OCI-LY7 (cell line): ENCODE measurements around the gene MAN1B1. TPM values are rescaled to one million over a fixed set of nuclear protein-coding genes. Genes with fewer than 3 reads are reported as not detected.

ENCODE experiments used
- BruUV-seq: library from RNA; stranded (reverse); fragments of 400-500 nt; replicated peaks from 2 replicates; lab custom pipeline; 2021; lab: Mats Ljungman, UMichigan
- CTCF ChIA-PET: fragments of 300-600 bp; sonication (Branson Sonifier 250); formaldehyde crosslinking; loops from one replicate; lab custom pipeline; 2022; ENCODE audit warnings: antibody characterized with exemption; ENCODE audit not compliant: unreplicated experiment; lab: Charles Lee
- POLR2A ChIA-PET: fragments of 300-600 bp; sonication (Branson Sonifier 250); formaldehyde crosslinking; loops from one replicate; lab custom pipeline; 2022; ENCODE audit warnings: antibody characterized with exemption; lab: Charles Lee
- DNase-seq: peaks from one replicate; pipeline ENCODE4 v3.0.0-alpha.2; 2015; ENCODE audit warnings: low spot score
- H2AFZ ChIP-seq: fragments of 200-600 bp; sonication (generic), shearing (Covaris generic); 2 replicates; pipeline ENCODE4 v1.6.1; 2014; ENCODE audit warnings: mild to moderate bottlenecking, antibody characterized with exemption, low read length, moderate library complexity
- H3K27ac ChIP-seq: fragments of 200-600 bp; sonication (generic); 2 replicates; pipeline ENCODE4 v1.5.1; 2014; ENCODE audit warnings: mixed run types, low read depth, mild to moderate bottlenecking, moderate library complexity, low read length, inconsistent platforms; ENCODE audit not compliant: poor library complexity, severe bottlenecking
- H3K36me3 ChIP-seq: fragments of 200-600 bp; sonication (generic); 2 replicates; pipeline ENCODE4 v1.6.1; 2014; ENCODE audit warnings: mild to moderate bottlenecking, antibody characterized with exemption, low read length, moderate library complexity, mixed read lengths; ENCODE audit not compliant: insufficient read depth
- H3K4me1 ChIP-seq: fragments of 200-600 bp; sonication (generic); 2 replicates; pipeline ENCODE4 v1.5.1; 2014; ENCODE audit warnings: mild to moderate bottlenecking, low read length; ENCODE audit not compliant: insufficient read depth, poor library complexity, severe bottlenecking
- H3K4me2 ChIP-seq: fragments of 200-600 bp; sonication (generic); 2 replicates; pipeline ENCODE4 v1.6.1; 2014; ENCODE audit warnings: mild to moderate bottlenecking, low read length
- H3K4me3 ChIP-seq: fragments of 200-600 bp; sonication (generic); 2 replicates; pipeline ENCODE4 v1.5.1; 2014; ENCODE audit warnings: mild to moderate bottlenecking, low read depth, low read length; ENCODE audit not compliant: poor library complexity, severe bottlenecking
- H3K79me2 ChIP-seq: fragments of 200-600 bp; sonication (generic); 2 replicates; pipeline ENCODE4 v1.6.1; 2016; ENCODE audit warnings: low read depth, mild to moderate bottlenecking, low read length, moderate library complexity, mixed read lengths; ENCODE audit not compliant: insufficient read depth
- H3K9me2 ChIP-seq: fragments of 200-600 bp; sonication (generic); 2 replicates; pipeline ENCODE4 v1.6.1; 2016; ENCODE audit warnings: mild to moderate bottlenecking, low read length, mixed read lengths; ENCODE audit not compliant: insufficient read depth
- H3K9me3 ChIP-seq: fragments of 200-600 bp; sonication (generic); 2 replicates; pipeline ENCODE4 v1.6.1; 2014; ENCODE audit warnings: mild to moderate bottlenecking, mixed run types, low read length, mixed read lengths
- H4K20me1 ChIP-seq: fragments of 200-600 bp; sonication (generic); 2 replicates; pipeline ENCODE4 v1.6.1; 2014; ENCODE audit warnings: mild to moderate bottlenecking, antibody characterized with exemption, low read length, moderate library complexity, mixed read lengths; ENCODE audit not compliant: insufficient read depth
- EZH2phosphoT487 ChIP-seq: fragments of 200-600 bp; sonication (generic); IDR thresholded peaks from 2 replicates; pipeline ENCODE4 v1.6.1; 2018; ENCODE audit warnings: low read depth, borderline replicate concordance, mild to moderate bottlenecking, mixed run types, antibody characterized with exemption, low read length, moderate library complexity, mixed read lengths
- intact Hi-C: fragments of 100-400 bp; cut with micrococcal nuclease; formaldehyde crosslinking; loops from one replicate; pipeline ENCODE4 v1.10.0; 2022; ENCODE audit not compliant: unreplicated experiment
- total RNA-seq, 2 experiments: library from RNA; depleted of rRNA in 1 of 2; stranded (reverse); fragments of >200 nt in 1 of 2; shearing (Covaris generic) in 1 of 2; gene quantifications; 2 replicates each; pipeline ENCODE4 v1.2.3, GENCODE V29; 2014 to 2022
- TF ChIP-seq, protein P1 (sequence below): fragments of 200-600 bp; sonication (generic); conservative IDR thresholded peaks from 2 replicates; pipeline ENCODE4 v1.5.1; 2014; ENCODE audit warnings: mild to moderate bottlenecking, antibody characterized with exemption, low read length, moderate library complexity, mixed read lengths

Gene MAN1B1
- total RNA-seq, 2 experiments from 2014 or later = 32.7 to 43.4 TPM

DNA sequence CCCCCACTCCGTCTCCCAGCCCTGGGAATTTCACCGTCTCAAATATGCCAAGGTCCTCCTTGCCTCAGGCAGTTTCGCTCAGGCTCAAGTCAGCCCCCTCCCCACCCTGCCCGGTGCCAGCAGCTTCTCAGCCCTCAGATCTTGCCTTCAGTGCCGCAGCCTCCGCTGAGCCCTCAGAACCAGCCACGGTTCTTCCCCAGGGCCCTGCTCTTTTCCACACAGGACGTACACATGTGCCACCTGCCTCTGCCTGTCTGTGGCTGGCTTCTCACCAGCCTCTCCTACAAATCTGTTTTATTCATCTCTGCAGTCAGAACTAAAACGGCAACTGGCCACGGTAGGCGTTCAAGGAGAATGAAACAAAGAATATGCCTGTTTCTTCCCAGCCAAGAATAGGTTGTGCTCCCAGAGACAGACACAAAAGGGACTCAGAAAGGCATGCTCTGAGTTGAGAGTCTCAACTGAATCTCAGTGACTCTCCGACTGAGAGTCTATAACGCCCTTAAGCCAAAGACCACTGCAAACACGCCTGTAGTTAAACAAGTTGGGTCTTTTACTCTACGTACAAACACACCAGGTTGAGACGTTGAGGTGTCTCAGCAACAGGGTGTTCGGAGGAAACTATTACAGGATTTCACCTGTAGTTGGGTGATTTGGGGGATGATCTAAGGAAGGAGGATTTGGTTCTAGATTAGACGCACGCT, 41.5 kb downstream of the MAN1B1 start:
- Histone ChIP-seq H3K4me1 (peaks cover 46% of the 10 kb centered on the region), H2AFZ (no peak overlapping the region; the same call in 1 of the 2 replicates), H3K79me2 (peaks cover 63% of the 10 kb centered on the region; the same call in 1 of the 2 replicates), H3K4me3 (peak overlapping the region; percentile 94), H3K27ac (peak overlapping the region; percentile 92), H3K9me2 (no peaks in the 10 kb centered on the region), H3K9me3 (no peaks in the 10 kb centered on the region), H3K4me2 (peak overlapping the region; percentile 96), H4K20me1 (no peaks in the 10 kb centered on the region), H3K36me3 (peaks cover 6% of the 10 kb centered on the region)
- TSS peak; percentile 77 for BruUV-seq
- ChIA-PET CTCF (no interaction called here), POLR2A (interaction anchor here (0.6 to 3.4 kb wide), 5 partner anchors 10 to 550 kb away, joined by 3 to 52 read pairs (median 7); no protein-coding TSS in a partner anchor)
- peak; percentile 65 for DNase-seq
- TF ChIP-seq, protein P1, sequence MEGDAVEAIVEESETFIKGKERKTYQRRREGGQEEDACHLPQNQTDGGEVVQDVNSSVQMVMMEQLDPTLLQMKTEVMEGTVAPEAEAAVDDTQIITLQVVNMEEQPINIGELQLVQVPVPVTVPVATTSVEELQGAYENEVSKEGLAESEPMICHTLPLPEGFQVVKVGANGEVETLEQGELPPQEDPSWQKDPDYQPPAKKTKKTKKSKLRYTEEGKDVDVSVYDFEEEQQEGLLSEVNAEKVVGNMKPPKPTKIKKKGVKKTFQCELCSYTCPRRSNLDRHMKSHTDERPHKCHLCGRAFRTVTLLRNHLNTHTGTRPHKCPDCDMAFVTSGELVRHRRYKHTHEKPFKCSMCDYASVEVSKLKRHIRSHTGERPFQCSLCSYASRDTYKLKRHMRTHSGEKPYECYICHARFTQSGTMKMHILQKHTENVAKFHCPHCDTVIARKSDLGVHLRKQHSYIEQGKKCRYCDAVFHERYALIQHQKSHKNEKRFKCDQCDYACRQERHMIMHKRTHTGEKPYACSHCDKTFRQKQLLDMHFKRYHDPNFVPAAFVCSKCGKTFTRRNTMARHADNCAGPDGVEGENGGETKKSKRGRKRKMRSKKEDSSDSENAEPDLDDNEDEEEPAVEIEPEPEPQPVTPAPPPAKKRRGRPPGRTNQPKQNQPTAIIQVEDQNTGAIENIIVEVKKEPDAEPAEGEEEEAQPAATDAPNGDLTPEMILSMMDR = no peak
- TF ChIP-seq EZH2phosphoT487 = no peak
- intact Hi-C loops = no loop called here

DNA sequence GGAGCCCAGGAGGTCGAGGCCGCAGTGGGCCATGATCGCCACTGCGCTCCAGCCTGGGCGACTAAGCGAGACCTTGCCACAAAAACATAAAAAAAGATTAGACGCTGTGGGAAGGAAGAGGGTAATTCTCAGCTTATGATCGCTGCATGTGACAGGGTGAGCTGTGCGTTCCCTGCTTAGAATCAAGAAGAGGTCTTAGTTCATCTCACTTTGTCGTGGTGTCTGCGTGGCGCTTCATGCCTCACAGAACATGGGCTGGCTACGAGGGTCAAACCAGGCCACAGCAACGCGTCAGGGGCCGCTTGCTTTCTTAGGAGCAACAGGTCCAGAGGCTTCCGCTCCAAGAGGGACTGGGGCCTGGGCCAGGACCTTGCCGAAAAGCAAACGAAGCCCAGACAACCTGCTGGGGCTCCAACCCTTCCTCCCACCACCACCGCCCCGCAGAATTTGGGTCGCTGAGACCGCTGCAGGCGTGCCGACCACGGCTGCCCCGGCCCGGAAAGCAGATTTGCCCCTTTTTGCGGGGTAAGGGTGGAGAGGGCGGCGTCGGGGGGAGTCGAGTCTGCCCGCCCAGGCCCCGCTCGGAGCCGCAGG, 42.2 kb downstream of the MAN1B1 start:
- Histone ChIP-seq H3K9me3 (no peaks in the 10 kb centered on the region), H3K27ac (peak overlapping the region; percentile 92), H3K4me2 (peak overlapping the region; percentile 96), H3K9me2 (no peaks in the 10 kb centered on the region), H3K36me3 (peaks cover 6% of the 10 kb centered on the region), H3K4me1 (peaks cover 40% of the 10 kb centered on the region), H4K20me1 (no peaks in the 10 kb centered on the region), H2AFZ (peak overlapping the region; percentile 31; the same call in 1 of the 2 replicates), H3K79me2 (peaks cover 60% of the 10 kb centered on the region; the same call in 1 of the 2 replicates), H3K4me3 (peak overlapping the region; percentile 94)
- DNase-seq = peak; percentile 57
- POLR2A ChIA-PET = interaction anchor here (0.7 to 3.4 kb wide), 14 partner anchors 9 to 136 kb away, joined by 3 to 52 read pairs (median 4); partner anchors contain the start of genes NELFB, RNF208, SAPCD2 and TPRN
- TF ChIP-seq, protein P1 = no peak
- TF ChIP-seq EZH2phosphoT487 = no peak
- intact Hi-C loops = loop anchor here (1.0 kb wide), 1 partner anchor 22 kb away; no protein-coding TSS in a partner anchor
- BruUV-seq = no TSS peak
- CTCF ChIA-PET = interaction anchor here (0.6 to 1.4 kb wide), 3 partner anchors 19 to 61 kb away, joined by 5 read pairs; no protein-coding TSS in a partner anchor
